H1 (cell line): Measurements from ENCODE around the gene CAMTA1. TPM values are rescaled to one million over a fixed set of nuclear protein-coding genes. Genes with fewer than 3 reads are reported as not detected.

Experiments used
- CTCF ChIA-PET: fragments of 300-600 bp; sonication (Branson Sonifier 250); formaldehyde crosslinking; loops from one replicate; lab custom pipeline; 2021; ENCODE audit not compliant: partially characterized antibody; lab: Charles Lee
- POLR2A ChIA-PET: fragments of 300-600 bp; sonication (Branson Sonifier 250); formaldehyde crosslinking; loops from one replicate; lab custom pipeline; 2021; ENCODE audit warnings: inconsistent platforms; ENCODE audit not compliant: partially characterized antibody; lab: Charles Lee
- DNase-seq, 2 experiments: peaks; one replicate each; pipeline versions ENCODE4 v3.0.0 to v3.0.0-alpha.2; 2010 to 2022; ENCODE audit warnings: low spot score in 2 of 2, low read depth in 1 of 2, mixed read lengths in 1 of 2
- FAIRE-seq: peaks from 2 replicates; lab custom pipeline; 2011; peaks lifted over from hg19 to GRCh38; lab: Jason Lieb, UNC
- H2AFZ ChIP-seq: 2 replicates; pipeline ENCODE4 v1.8.1; 2012; ENCODE audit warnings: low read length, inconsistent platforms
- H2AK5ac ChIP-seq: 2 replicates; pipeline ENCODE4 v1.6.1; 2013; ENCODE audit warnings: low read depth, low read length
- H2BK120ac ChIP-seq: replicated peaks from 2 replicates; pipeline ENCODE3; 2013; ENCODE audit warnings: low read depth, low read length, inconsistent platforms
- H2BK12ac ChIP-seq: 2 replicates; pipeline ENCODE4 v1.6.1; 2013; ENCODE audit warnings: low read depth, low read length
- H2BK15ac ChIP-seq: 2 replicates; pipeline ENCODE4 v1.6.1; 2013; ENCODE audit warnings: low read length
- H2BK20ac ChIP-seq: 2 replicates; pipeline ENCODE4 v1.6.1; 2013; ENCODE audit warnings: low read length
- H2BK5ac ChIP-seq: 2 replicates; pipeline ENCODE4 v1.6.1; 2013; ENCODE audit warnings: low read depth, low read length
- H3K14ac ChIP-seq: 2 replicates; pipeline ENCODE4 v1.6.1; 2013; ENCODE audit warnings: inconsistent platforms; ENCODE audit not compliant: insufficient read length
- H3K18ac ChIP-seq: 2 replicates; pipeline ENCODE4 v1.6.1; 2013; ENCODE audit warnings: low read length; ENCODE audit errors: extremely low read depth
- H3K23ac ChIP-seq: 2 replicates; pipeline ENCODE4 v1.6.1; 2013; ENCODE audit warnings: inconsistent platforms; ENCODE audit not compliant: insufficient read length
- H3K23me2 ChIP-seq: 2 replicates; pipeline ENCODE4 v1.6.1; 2013; ENCODE audit warnings: low read depth, low read length
- H3K27ac ChIP-seq: 2 replicates; pipeline ENCODE4 v1.6.1; 2011; ENCODE audit warnings: low read depth, low read length, inconsistent platforms
- H3K27me3 ChIP-seq, 4 experiments: replicated peaks in 1 of 4; 1 replicate in 1 of 4; 2 replicates in 3 of 4; pipeline versions ENCODE4 v1.6.1 to v1.8.1; 2011 to 2013; ENCODE audit warnings: low read length in 3 of 4, mild to moderate bottlenecking in 3 of 4, inconsistent platforms in 2 of 4, mixed read lengths in 2 of 4, moderate library complexity in 1 of 4; ENCODE audit not compliant: control insufficient read depth in 3 of 4, insufficient read depth in 3 of 4; ENCODE audit errors: extremely low read depth in 1 of 4
- H3K36me3 ChIP-seq, 4 experiments: 2 replicates each; pipeline versions ENCODE4 v1.6.1 to v1.8.1; 2011 to 2013; ENCODE audit warnings: mild to moderate bottlenecking in 4 of 4, low read length in 3 of 4, moderate library complexity in 2 of 4, control low read depth in 1 of 4, inconsistent platforms in 1 of 4; ENCODE audit not compliant: insufficient read depth in 4 of 4, control insufficient read depth in 2 of 4
- H3K4ac ChIP-seq: replicated peaks from 2 replicates; pipeline ENCODE3; 2013; ENCODE audit warnings: low read length, low read depth, mixed read lengths, inconsistent platforms; ENCODE audit not compliant: insufficient read length
- H3K4me1 ChIP-seq, 4 experiments: replicated peaks in 1 of 4; 1 replicate in 1 of 4; 2 replicates in 3 of 4; pipeline versions ENCODE4 v1.6.1 to v1.8.1; 2011 to 2013; ENCODE audit warnings: low read length in 3 of 4, inconsistent platforms in 2 of 4, mixed read lengths in 1 of 4; ENCODE audit not compliant: insufficient read depth in 4 of 4, control insufficient read depth in 3 of 4
- H3K4me2 ChIP-seq, 2 experiments: 2 replicates each; pipeline versions ENCODE4 v1.6.1 to v1.8.1; 2011 to 2013; ENCODE audit warnings: low read depth in 2 of 2, low read length in 2 of 2, control low read depth in 1 of 2, inconsistent platforms in 1 of 2, mild to moderate bottlenecking in 1 of 2; ENCODE audit not compliant: insufficient read depth in 1 of 2
- H3K4me3 ChIP-seq, 4 experiments: fragments of 200-600, 300-600 bp in 1 of 4; sonication (generic), shearing (Covaris generic), sonication (Bioruptor Twin) in 1 of 4; 2 replicates each; pipeline versions ENCODE4 v1.5.1 to v1.8.1; 2011 to 2016; ENCODE audit warnings: low read length in 4 of 4, low read depth in 3 of 4, control low read depth in 2 of 4, inconsistent platforms in 2 of 4, mild to moderate bottlenecking in 2 of 4, mixed read lengths in 1 of 4, moderate library complexity in 1 of 4; ENCODE audit not compliant: insufficient read depth in 2 of 4; ENCODE audit errors: extremely low read depth in 1 of 4
- H3K56ac ChIP-seq: replicated peaks from 2 replicates; pipeline ENCODE3; 2013; ENCODE audit warnings: low read depth, mild to moderate bottlenecking, mixed read lengths, low read length, inconsistent platforms; ENCODE audit not compliant: insufficient read length
- H3K79me1 ChIP-seq: 2 replicates; pipeline ENCODE4 v1.6.1; 2013; ENCODE audit warnings: low read depth, low read length, control low read depth
- H3K79me2 ChIP-seq, 2 experiments: 2 replicates each; pipeline versions ENCODE4 v1.6.1 to v1.8.1; 2012 to 2013; ENCODE audit warnings: low read length in 2 of 2, mild to moderate bottlenecking in 2 of 2, inconsistent platforms in 1 of 2; ENCODE audit not compliant: insufficient read depth in 2 of 2, control insufficient read depth in 1 of 2
- H3K9ac ChIP-seq, 4 experiments: replicated peaks in 1 of 4; 1 replicate in 1 of 4; 2 replicates in 3 of 4; pipeline versions ENCODE4 v1.6.1 to v1.8.1; 2011 to 2013; ENCODE audit warnings: low read depth in 3 of 4, low read length in 3 of 4, control low read depth in 2 of 4, mild to moderate bottlenecking in 2 of 4, moderate library complexity in 2 of 4, inconsistent platforms in 1 of 4; ENCODE audit errors: extremely low read depth in 1 of 4
- H3K9me3 ChIP-seq, 2 experiments: 2 replicates each; pipeline versions ENCODE4 v1.6.1 to v1.8.1; 2012 to 2013; ENCODE audit warnings: mild to moderate bottlenecking in 2 of 2, moderate library complexity in 2 of 2, control low read depth in 1 of 2, inconsistent platforms in 1 of 2, low read depth in 1 of 2, low read length in 1 of 2, mixed read lengths in 1 of 2; ENCODE audit not compliant: insufficient read depth in 2 of 2
- H4K20me1 ChIP-seq, 2 experiments: replicated peaks in 1 of 2; 2 replicates each; pipeline versions ENCODE3 to v1.8.1; 2011 to 2013; ENCODE audit warnings: inconsistent platforms in 2 of 2, low read length in 2 of 2, mild to moderate bottlenecking in 1 of 2; ENCODE audit not compliant: insufficient read depth in 2 of 2, control insufficient read depth in 1 of 2
- H4K5ac ChIP-seq: 2 replicates; pipeline ENCODE4 v1.6.1; 2013; ENCODE audit warnings: low read length, low read depth, mixed read lengths, inconsistent platforms; ENCODE audit not compliant: insufficient read length
- H4K8ac ChIP-seq: 2 replicates; pipeline ENCODE4 v1.8.0; 2013; ENCODE audit warnings: mild to moderate bottlenecking, moderate library complexity, low read length, inconsistent platforms; ENCODE audit not compliant: insufficient read depth; ENCODE audit errors: extremely low read depth
- H4K91ac ChIP-seq: replicated peaks from 2 replicates; pipeline ENCODE3; 2013; ENCODE audit warnings: low read length, mixed read lengths, inconsistent platforms; ENCODE audit not compliant: insufficient read length
- BACH1 ChIP-seq: IDR thresholded peaks from 2 replicates; pipeline ENCODE4 v1.6.1; 2012; ENCODE audit warnings: low read length, improper control_type of control experiment
- WGBS, 2 experiments: shearing (Covaris generic) in 1 of 2; methylation state at CpG; one replicate each; pipeline versions ENCODE4 v1.1.6 to v1.1.7; 2013 to 2015; ENCODE audit warnings: low lambda C conversion rate in 2 of 2, mixed read lengths in 2 of 2, inconsistent platforms in 1 of 2, low coverage in 1 of 2, missing lambda C conversion rate in 1 of 2; ENCODE audit not compliant: insufficient replicate concordance in 2 of 2, insufficient coverage in 1 of 2, insufficient read length in 1 of 2; ENCODE audit errors: extremely low coverage in 1 of 2, missing lambda C conversion rate in 1 of 2; 5-methylcytosine and 5-hydroxymethylcytosine counted together
- polyA plus RNA-seq, 7 experiments: library from polyadenylated mRNA; depleted of rRNA in 3 of 7; stranded (reverse) in 5 of 7; unstranded in 2 of 7; fragments of >200 nt in 5 of 7; fragments of 200-250 nt in 2 of 7; gene quantifications; 1 replicate in 5 of 7; 2 replicates in 1 of 7; 4 replicates in 1 of 7; pipeline versions ENCODE4 v1.2.1 to v1.2.3, GENCODE V29; 2011 to 2013; ENCODE audit warnings: missing spikeins in 2 of 7, mixed read lengths in 2 of 7
- total RNA-seq: library from RNA; stranded (reverse); fragmentation: NEBNext Ultra II Directional; extraction: Animal tissue kit (Norgen Biotek cat#: 25700); gene quantifications from 2 replicates; pipeline ENCODE4 v1.2.1, GENCODE V29; 2021

CAMTA1 gene
- total and polyA plus RNA-seq, 2 of the 8 experiments (the other 6 are each of a cell fraction or from before 2014, with no cell fraction given): 65.0 to 119 TPM

DNA sequence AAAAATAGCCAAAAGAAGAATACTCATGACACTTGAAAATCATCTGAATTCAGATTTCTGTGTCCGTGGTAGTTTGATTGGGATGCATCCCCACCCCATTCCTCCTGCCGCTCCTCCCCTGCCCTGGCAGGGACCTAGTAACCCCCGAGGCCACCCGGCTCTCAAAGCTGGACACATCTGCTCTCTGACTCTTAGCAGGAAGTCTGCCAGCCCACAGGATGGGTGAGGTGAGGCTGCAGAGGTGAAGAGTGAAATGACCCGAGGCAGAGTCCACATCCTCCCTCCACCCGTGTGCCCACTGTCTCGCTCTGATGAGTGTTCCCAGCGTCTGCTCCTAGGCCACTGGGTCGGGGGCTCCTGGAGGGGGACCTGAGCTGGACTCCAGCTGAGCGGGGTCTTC, 677.4 kb downstream of the CAMTA1 start:
- DNase-seq: no peak
- CTCF ChIA-PET: interaction anchor here (0.6 to 3.1 kb wide), 4 partner anchors 9 to 1040 kb away, joined by 3 to 15 read pairs (median 4); no protein-coding TSS in a partner anchor
- Histone ChIP-seq H4K8ac (no peak overlapping the region), H4K5ac (no peak overlapping the region), H3K14ac (no peak overlapping the region), H4K20me1 (no peaks in the 10 kb centered on the region), H3K4ac (no peak overlapping the region), H2BK5ac (no peak overlapping the region), H3K79me1 (no peaks in the 10 kb centered on the region), H3K79me2 (no peaks in the 10 kb centered on the region), H3K56ac (no peak overlapping the region), H2BK120ac (no peak overlapping the region), H3K9ac (no peak overlapping the region), H3K4me2 (no peak overlapping the region), H3K18ac (no peak overlapping the region), H2AK5ac (no peak overlapping the region), H2BK15ac (no peak overlapping the region), H3K4me3 (no peak overlapping the region), H4K91ac (no peak overlapping the region), H2BK12ac (no peak overlapping the region), H3K23me2 (no peaks in the 10 kb centered on the region), H2BK20ac (no peak overlapping the region), H3K23ac (no peak overlapping the region), H3K27me3 (no peaks in the 10 kb centered on the region), H3K4me1 (no peaks in the 10 kb centered on the region), H3K27ac (no peak overlapping the region), H2AFZ (no peak overlapping the region), H3K36me3 (no peaks in the 10 kb centered on the region), H3K9me3 (no peaks in the 10 kb centered on the region)
- TF ChIP-seq BACH1: no peak
- POLR2A ChIA-PET: no interaction called here
- WGBS, 2 experiments: 86% methylated on average over 9 of the region's 10 CpGs; no CpG with 5 or more reads in 1 of the 2 experiments
- FAIRE-seq: no peak
